Neuronal stem cell (in vitro differentiated cells): Measurements from ENCODE around the gene CD34.

Experiments
- DNase-seq: peaks from one replicate; pipeline ENCODE4 v3.0.0-alpha.2; 2013; ENCODE audit warnings: low spot score
- H2AFZ ChIP-seq: one replicate; pipeline ENCODE4 v1.6.1; 2013; ENCODE audit warnings: mild to moderate bottlenecking, low read length, inconsistent platforms
- H2AK5ac ChIP-seq: 2 replicates; pipeline ENCODE4 v1.6.1; 2013; ENCODE audit warnings: low read depth, mild to moderate bottlenecking, inconsistent platforms, low read length, moderate library complexity, mixed read lengths
- H2BK120ac ChIP-seq: 2 replicates; pipeline ENCODE4 v1.6.1; 2013; ENCODE audit warnings: low read depth, mild to moderate bottlenecking, inconsistent platforms, low read length, moderate library complexity, mixed read lengths
- H2BK12ac ChIP-seq: one replicate; pipeline ENCODE4 v1.6.1; 2013; ENCODE audit warnings: low read length, inconsistent platforms
- H2BK15ac ChIP-seq: 2 replicates; pipeline ENCODE4 v1.6.1; 2013; ENCODE audit warnings: mild to moderate bottlenecking, low read length, inconsistent platforms, mixed read lengths
- H2BK5ac ChIP-seq: one replicate; pipeline ENCODE4 v1.6.1; 2013; ENCODE audit warnings: inconsistent platforms, mild to moderate bottlenecking, low read length, moderate library complexity
- H3K14ac ChIP-seq: one replicate; pipeline ENCODE4 v1.6.1; 2013; ENCODE audit warnings: low read length, inconsistent platforms
- H3K18ac ChIP-seq: 2 replicates; pipeline ENCODE4 v1.6.1; 2013; ENCODE audit warnings: low read length, inconsistent platforms
- H3K23ac ChIP-seq: 2 replicates; pipeline ENCODE4 v1.6.1; 2013; ENCODE audit warnings: low read depth, mild to moderate bottlenecking, mixed read lengths, low read length, inconsistent platforms; ENCODE audit not compliant: poor library complexity
- H3K27ac ChIP-seq: replicated peaks from 3 replicates; pipeline ENCODE4 v1.5.1; 2013; ENCODE audit warnings: low read length, inconsistent platforms
- H3K27me3 ChIP-seq, 3 experiments: 2 replicates each; pipeline ENCODE4 v1.6.1; 2013; ENCODE audit warnings: low read length in 3 of 3, mild to moderate bottlenecking in 2 of 3, inconsistent platforms in 1 of 3, low read depth in 1 of 3, mixed read lengths in 1 of 3, moderate library complexity in 1 of 3; ENCODE audit not compliant: control insufficient read depth in 3 of 3, insufficient read depth in 3 of 3
- H3K36me3 ChIP-seq, 2 donors: replicated peaks in 1 of 2; 2 replicates each; pipeline ENCODE4 v1.6.1; 2013; ENCODE audit warnings: low read length in 2 of 2; ENCODE audit not compliant: control insufficient read depth in 2 of 2, insufficient read depth in 2 of 2
- H3K4ac ChIP-seq: 2 replicates; pipeline ENCODE4 v1.6.1; 2013; ENCODE audit warnings: inconsistent platforms, mild to moderate bottlenecking, low read length, moderate library complexity
- H3K4me1 ChIP-seq, 2 donors: 1 replicate in 1 of 2; 2 replicates in 1 of 2; pipeline ENCODE4 v1.6.1; 2013; ENCODE audit warnings: low read length in 2 of 2, low read depth in 1 of 2; ENCODE audit not compliant: control insufficient read depth in 2 of 2, insufficient read depth in 1 of 2
- H3K4me2 ChIP-seq: one replicate; pipeline ENCODE4 v1.6.1; 2013; ENCODE audit warnings: mild to moderate bottlenecking, low read length, inconsistent platforms; ENCODE audit not compliant: insufficient read depth, poor library complexity, severe bottlenecking
- H3K4me3 ChIP-seq, 2 donors: 2 replicates each; pipeline ENCODE4 v1.5.1; 2013; ENCODE audit warnings: low read length in 2 of 2, mild to moderate bottlenecking in 2 of 2, inconsistent platforms in 1 of 2, moderate library complexity in 1 of 2
- H3K79me1 ChIP-seq: one replicate; pipeline ENCODE4 v1.6.1; 2013; ENCODE audit warnings: low read depth, mild to moderate bottlenecking, inconsistent platforms, low read length, moderate library complexity
- H3K9ac ChIP-seq: one replicate; pipeline ENCODE4 v1.6.1; 2013; ENCODE audit warnings: mild to moderate bottlenecking, low read depth, low read length, inconsistent platforms; ENCODE audit not compliant: poor library complexity
- H3K9me3 ChIP-seq, 2 donors: replicated peaks in 1 of 2; 2 replicates each; pipeline versions ENCODE3 to v1.6.1; 2013; ENCODE audit warnings: low read length in 2 of 2, mild to moderate bottlenecking in 2 of 2, inconsistent platforms in 1 of 2, low read depth in 1 of 2, mixed read lengths in 1 of 2, moderate library complexity in 1 of 2; ENCODE audit not compliant: control insufficient read depth in 2 of 2, insufficient read depth in 1 of 2
- H4K8ac ChIP-seq: one replicate; pipeline ENCODE4 v1.6.1; 2013; ENCODE audit warnings: low read depth, mild to moderate bottlenecking, inconsistent platforms, low read length, moderate library complexity
- H4K91ac ChIP-seq: one replicate; pipeline ENCODE4 v1.6.1; 2013; ENCODE audit warnings: low read length, low read depth, mild to moderate bottlenecking, inconsistent platforms; ENCODE audit not compliant: poor library complexity
- WGBS, 2 donors: extraction: QIAGEN DNeasy Blood & Tissue Kit; methylation state at CpG; one replicate each; pipeline ENCODE4 v1.1.7; 2013; ENCODE audit warnings: missing lambda C conversion rate in 2 of 2, mixed read lengths in 1 of 2; ENCODE audit not compliant: insufficient read length in 2 of 2, insufficient replicate concordance in 1 of 2; ENCODE audit errors: extremely low coverage in 2 of 2; 5-methylcytosine and 5-hydroxymethylcytosine counted together

CD34 gene

DNA sequence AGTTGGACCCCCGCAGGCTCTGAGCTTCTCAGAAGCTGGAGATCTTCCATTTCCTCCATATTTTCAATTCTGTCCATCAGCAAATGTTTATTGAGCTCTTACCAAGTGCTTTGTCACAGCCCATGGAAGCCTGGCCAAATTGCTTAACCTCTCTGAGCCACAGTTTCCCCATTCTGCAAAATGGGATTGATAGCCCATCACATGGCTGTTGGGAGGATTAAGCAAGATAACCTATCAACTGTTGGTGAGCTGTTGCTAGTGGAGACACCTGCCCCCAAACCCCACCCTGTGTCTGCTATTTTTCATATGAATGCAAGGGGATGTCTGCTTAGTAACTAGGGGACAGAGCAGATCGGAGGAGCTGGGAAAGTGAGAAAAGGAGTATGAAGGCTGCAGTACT, 38.3 kb downstream of the CD34 start:
- Histone ChIP-seq H3K18ac (no peak overlapping the region), H2AK5ac (no peak overlapping the region), H3K23ac (no peak overlapping the region), H2BK12ac (no peak overlapping the region), H3K14ac (no peak overlapping the region), H4K91ac (no peak overlapping the region), H2BK5ac (no peak overlapping the region), H3K79me1 (no peaks in the 10 kb centered on the region), H3K9me3 (no peaks in the 10 kb centered on the region), H3K27ac (no peak overlapping the region), H3K36me3 (peaks cover 0 to 3% of the 10 kb centered on the region in 2 donors), H3K4ac (no peak overlapping the region), H2BK120ac (no peak overlapping the region), H3K4me3 (no peak overlapping the region), H3K4me2 (no peak overlapping the region), H3K4me1 (peaks cover 0 to 2% of the 10 kb centered on the region in 2 donors), H2AFZ (peak overlapping the region; percentile 52), H3K9ac (no peak overlapping the region), H4K8ac (no peak overlapping the region), H3K27me3 (peaks cover 0 to 38% (median 16%) of the 10 kb centered on the region in 3 experiments), H2BK15ac (no peak overlapping the region)
- DNase-seq: no peak
- WGBS, 2 donors: no CpG with 5 or more reads among the region's 2 CpGs

DNA sequence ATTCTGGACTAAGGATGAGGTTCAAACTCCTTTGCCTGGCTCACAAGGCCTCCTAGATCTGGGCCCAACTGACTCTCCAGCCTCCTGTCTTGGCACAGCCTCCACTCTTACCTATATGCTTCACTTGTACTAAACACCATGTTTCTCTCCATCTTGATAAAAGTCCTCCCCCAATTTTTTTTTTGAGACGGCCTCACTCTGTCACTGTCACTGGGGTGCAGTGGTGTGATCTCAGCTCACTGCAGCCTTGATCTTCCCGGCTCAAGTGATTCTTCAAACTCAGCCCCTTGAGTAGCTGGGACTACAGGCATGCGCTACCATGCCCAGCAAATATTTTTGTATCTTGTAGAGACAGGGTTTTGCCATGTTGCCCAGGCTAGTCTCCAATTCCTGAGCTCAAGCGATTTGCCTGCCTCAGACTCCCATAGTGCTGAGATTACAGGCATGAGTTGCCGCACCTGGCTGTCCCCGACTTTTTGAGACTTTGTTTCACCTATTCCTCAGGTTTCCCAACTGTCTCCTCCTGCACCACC, 39.7 kb downstream of the CD34 start:
- H3K4ac ChIP-seq: no peak overlapping the region
- H2AK5ac ChIP-seq: no peak overlapping the region
- peaks cover 0 to 18% of the 10 kb centered on the region in 2 donors for H3K36me3 ChIP-seq
- no peak overlapping the region for H3K27ac ChIP-seq
- H3K4me1 ChIP-seq: peaks cover 0 to 5% of the 10 kb centered on the region in 2 donors
- H3K23ac ChIP-seq: no peak overlapping the region
- H3K9me3 ChIP-seq: no peaks in the 10 kb centered on the region
- DNase-seq: no peak
- H2AFZ ChIP-seq: no peak overlapping the region
- H3K14ac ChIP-seq: no peak overlapping the region
- no peak overlapping the region for H3K9ac ChIP-seq
- H3K79me1 ChIP-seq: no peaks in the 10 kb centered on the region
- no peak overlapping the region for H4K8ac ChIP-seq
- H3K27me3 ChIP-seq: peaks cover 0 to 38% (median 16%) of the 10 kb centered on the region in 3 experiments
- WGBS, 2 donors: no CpG with 5 or more reads among the region's 6 CpGs
- no peak overlapping the region for H2BK5ac ChIP-seq
- H2BK120ac ChIP-seq: no peak overlapping the region
- no peak overlapping the region for H3K4me2 ChIP-seq
- no peak overlapping the region for H3K18ac ChIP-seq
- no peak overlapping the region for H4K91ac ChIP-seq
- H3K4me3 ChIP-seq: no peak overlapping the region
- no peak overlapping the region for H2BK15ac ChIP-seq
- no peak overlapping the region for H2BK12ac ChIP-seq

DNA sequence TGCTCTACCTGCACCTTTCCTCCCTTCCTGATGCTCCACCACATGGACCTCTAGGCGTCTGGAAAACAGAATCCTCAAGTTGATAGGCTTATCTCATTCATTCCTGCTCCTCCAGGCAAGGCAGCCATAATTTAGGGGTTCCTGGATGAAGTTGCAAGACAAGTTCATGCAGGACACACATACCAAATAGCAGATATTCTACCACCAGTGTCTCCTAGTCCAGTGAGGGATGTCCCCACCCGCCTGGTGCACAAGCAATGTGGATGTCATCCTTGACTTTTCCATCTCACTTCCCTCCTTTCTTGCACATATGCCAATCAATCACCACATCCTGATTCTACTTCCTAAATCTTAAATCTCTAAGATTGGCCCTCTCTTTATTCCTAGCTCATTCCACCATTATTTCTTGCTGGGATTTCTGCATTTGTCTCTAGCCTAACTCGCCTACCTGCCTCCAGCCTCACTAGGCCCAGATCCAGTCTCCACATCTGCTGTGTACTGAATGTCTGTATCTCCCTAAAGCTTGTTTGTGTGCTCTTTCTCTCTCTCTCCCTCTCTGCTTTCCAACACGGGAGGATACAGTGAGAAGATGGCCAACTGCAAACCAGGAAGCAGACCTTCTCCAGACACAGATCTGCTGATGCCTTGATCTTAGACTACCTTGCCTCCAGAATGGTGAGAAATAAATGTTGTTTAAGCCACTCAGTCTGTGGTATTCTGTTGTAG, 40.5 kb downstream of the CD34 start:
- Histone ChIP-seq H2BK12ac (no peak overlapping the region), H3K4ac (no peak overlapping the region), H4K8ac (no peak overlapping the region), H3K23ac (no peak overlapping the region), H3K4me1 (peaks cover 0 to 5% of the 10 kb centered on the region in 2 donors), H2AFZ (no peak overlapping the region), H3K9me3 (no peaks in the 10 kb centered on the region), H2BK120ac (no peak overlapping the region), H3K14ac (no peak overlapping the region), H3K36me3 (peaks cover 0 to 25% of the 10 kb centered on the region in 2 donors), H3K18ac (no peak overlapping the region), H3K27me3 (peaks cover 0 to 38% (median 16%) of the 10 kb centered on the region in 3 experiments), H2AK5ac (no peak overlapping the region), H3K27ac (no peak overlapping the region), H3K79me1 (no peaks in the 10 kb centered on the region), H2BK15ac (no peak overlapping the region), H4K91ac (no peak overlapping the region), H3K4me3 (no peak overlapping the region), H3K9ac (no peak overlapping the region), H3K4me2 (no peak overlapping the region), H2BK5ac (no peak overlapping the region)
- no CpG with 5 or more reads among the region's 4 CpGs for WGBS, 2 donors
- no peak for DNase-seq

DNA sequence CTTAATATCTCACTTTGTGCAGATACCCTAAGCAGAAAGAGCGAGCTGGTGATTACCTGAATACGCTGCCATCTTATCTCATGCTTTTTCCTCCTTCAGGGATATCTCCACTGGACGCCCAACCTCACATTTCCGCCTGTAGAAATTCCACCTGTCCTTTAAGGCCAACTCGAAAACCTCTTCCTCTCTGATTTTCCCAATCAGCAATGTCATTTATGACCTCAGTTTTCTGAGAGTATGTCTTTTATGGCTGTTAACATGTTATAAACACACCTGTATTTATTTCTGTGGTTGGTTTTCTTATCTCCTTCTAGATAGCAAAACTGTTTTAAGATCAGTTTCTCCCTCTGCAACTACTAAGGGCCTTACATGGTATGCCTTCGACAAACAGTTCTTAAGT, 41.1 kb downstream of the CD34 start:
- no peak overlapping the region for H2BK15ac ChIP-seq
- no peak for DNase-seq
- H2AK5ac ChIP-seq: no peak overlapping the region
- peaks cover 0 to 38% (median 16%) of the 10 kb centered on the region in 3 experiments for H3K27me3 ChIP-seq
- H3K79me1 ChIP-seq: no peaks in the 10 kb centered on the region
- no peak overlapping the region for H3K18ac ChIP-seq
- no CpG with 5 or more reads among the region's 6 CpGs for WGBS, 2 donors
- no peak overlapping the region for H3K4me3 ChIP-seq
- H4K8ac ChIP-seq: no peak overlapping the region
- no peak overlapping the region for H3K4ac ChIP-seq
- H2AFZ ChIP-seq: no peak overlapping the region
- no peak overlapping the region for H2BK12ac ChIP-seq
- H2BK5ac ChIP-seq: no peak overlapping the region
- no peaks in the 10 kb centered on the region for H3K9me3 ChIP-seq
- no peak overlapping the region for H3K23ac ChIP-seq
- no peak overlapping the region for H3K9ac ChIP-seq
- H3K27ac ChIP-seq: no peak overlapping the region
- no peak overlapping the region for H2BK120ac ChIP-seq
- peaks cover 0 to 31% of the 10 kb centered on the region in 2 donors for H3K36me3 ChIP-seq
- H3K14ac ChIP-seq: no peak overlapping the region
- no peak overlapping the region for H3K4me2 ChIP-seq
- H3K4me1 ChIP-seq: peaks cover 0 to 5% of the 10 kb centered on the region in 2 donors
- H4K91ac ChIP-seq: no peak overlapping the region
